Inferior parietal cortex (tissue), 1 donor: Measurements from ENCODE around the gene TMCO4.
A peak's percentile ranks its signal among the peaks of the same experiment; 100 is the strongest.

Experiments used
- DNase-seq: peaks from one replicate; pipeline ENCODE4 v3.0.0-alpha.2; 2016; ENCODE audit errors: extremely low spot score

The TMCO4 gene

DNA sequence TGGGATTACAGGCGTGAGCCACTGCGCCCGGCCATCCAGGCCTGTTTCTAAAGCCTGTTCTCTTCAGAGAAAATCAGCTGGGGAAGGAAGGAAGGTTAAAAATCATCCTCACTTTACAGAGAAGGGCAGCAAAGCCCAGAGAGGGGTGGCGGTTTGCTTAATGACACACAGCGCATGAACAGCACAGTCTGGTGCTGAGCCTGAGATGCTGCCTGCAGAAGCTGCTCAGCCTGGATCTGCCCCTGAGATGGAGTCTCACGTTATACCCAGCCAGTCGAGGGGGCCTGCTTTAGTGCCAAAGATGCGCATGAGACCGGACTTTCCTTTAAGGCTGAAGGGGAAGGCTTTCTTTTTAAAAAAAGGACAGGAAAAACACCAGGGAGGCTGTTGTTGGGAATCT, 113.7 kb downstream of the TMCO4 start:
- no peak for DNase-seq

DNA sequence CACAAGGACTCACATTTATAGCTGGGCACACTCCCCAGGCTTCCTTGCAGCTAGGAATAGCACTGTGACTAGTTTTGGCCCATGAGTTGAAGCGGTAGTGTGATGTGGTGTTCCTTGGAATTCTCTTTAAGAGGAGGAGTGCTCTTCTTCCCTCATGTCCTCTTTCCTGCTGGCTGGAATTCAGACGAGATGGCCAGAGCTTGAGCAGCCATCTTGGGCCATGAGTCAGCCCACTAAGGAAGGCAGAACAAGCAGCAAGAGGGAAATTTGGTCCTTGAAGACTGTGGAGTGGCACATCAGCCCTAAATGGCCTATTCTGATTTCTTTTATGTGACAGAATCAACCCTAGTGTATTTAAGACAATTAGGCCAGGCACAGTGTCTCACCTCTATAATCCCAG, 115.0 kb downstream of the TMCO4 start:
- DNase-seq: no peak

DNA sequence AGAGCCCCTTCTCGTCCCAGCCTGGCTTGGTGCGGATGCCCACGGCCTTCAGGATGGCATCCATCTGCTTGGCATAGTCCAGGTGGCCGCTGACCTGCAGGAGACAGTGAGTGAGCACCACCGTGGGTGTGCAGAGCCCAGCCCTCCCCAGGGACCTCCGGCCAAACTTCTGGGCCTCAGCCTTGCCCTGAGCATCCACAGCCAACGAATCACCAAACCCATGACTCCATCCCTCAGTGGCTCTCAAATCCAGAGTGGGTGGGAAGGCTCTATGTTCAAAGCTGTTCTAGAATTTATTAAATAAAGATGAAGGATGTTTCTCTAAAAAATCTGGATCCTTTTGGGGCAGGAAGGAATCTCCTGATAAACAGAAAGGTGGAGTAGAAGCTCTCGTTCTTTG, 116.4 kb downstream of the TMCO4 start:
- no peak for DNase-seq

DNA sequence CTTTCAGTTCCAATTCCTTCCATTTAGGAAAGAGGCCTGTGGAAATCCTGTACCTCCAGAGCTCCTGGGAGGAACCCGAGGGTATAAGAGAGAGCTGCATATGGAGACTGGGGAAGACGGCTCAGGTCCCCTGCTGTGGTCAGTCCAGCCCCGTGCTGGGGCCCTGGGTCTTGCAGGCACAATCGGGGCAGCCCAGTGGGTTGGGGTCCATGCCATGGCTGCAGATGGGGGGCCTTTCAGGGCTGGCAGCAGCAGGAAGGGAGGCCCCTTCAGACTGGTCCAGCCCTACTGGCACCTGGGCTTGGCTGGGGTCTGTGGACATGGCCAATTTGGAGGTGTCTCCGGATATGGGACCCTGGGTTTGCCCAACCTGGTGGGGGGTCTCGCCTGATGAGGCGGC, 116.8 kb downstream of the TMCO4 start:
- no peak for DNase-seq

DNA sequence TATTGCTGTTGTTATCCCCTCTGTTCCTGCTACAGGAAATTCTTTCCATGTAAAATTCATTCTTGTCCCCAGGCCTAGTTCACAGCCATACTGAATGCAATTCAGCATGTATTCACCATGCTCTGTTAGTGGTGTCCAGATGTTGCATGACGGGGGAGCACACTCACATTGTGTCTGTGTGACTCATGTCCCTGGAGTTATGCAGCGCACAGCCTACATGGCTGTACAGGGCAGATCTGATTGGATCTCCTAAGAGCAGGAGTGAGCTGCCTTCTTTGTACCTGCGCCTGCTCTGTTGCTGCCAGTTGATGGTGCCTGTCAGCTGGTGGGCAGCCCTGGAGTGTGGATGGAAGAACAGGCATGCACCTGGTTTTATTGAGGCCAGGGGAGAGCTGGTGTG, 117.5 kb downstream of the TMCO4 start:
- DNase-seq: no peak

DNA sequence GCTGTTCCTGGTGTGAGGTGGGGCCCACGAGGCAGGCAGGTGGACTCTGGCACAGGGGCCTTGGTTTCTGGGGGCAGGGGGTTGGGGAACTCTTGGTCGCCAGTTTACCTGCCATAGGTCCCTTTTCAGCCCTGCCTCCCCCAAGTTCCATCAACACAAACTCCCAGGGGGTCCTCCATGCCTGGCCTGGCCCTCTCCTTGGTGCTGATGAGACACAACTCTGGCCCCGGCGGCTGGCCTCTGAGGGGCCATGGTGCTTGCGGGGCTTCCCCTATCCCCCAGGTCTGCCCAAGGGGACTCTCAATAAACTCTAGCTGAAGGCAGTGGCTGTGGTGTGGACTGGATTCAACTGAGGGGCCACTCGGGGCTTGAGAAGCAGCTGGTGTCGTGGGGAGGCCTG, 119.1 kb downstream of the TMCO4 start:
- DNase-seq: no peak

DNA sequence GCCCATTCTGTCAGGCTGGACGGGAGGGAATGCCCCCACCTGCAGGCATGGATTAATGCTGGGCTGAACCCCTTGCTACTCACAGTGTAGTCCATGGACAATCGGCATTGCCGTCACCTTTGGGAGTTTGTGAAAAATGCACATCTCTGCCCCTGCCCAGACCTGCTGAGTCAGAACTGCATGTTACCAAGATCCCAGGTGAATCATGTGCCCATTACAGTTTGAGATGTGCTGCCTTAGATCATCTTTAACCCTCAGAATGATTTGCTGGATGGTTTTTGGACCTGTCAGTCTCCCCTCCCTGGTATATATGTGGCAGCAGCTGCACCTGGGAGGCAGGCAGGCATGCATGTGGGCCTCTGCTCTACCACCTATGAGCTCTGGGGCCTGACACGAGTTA, 120.0 kb downstream of the TMCO4 start:
- no peak for DNase-seq

DNA sequence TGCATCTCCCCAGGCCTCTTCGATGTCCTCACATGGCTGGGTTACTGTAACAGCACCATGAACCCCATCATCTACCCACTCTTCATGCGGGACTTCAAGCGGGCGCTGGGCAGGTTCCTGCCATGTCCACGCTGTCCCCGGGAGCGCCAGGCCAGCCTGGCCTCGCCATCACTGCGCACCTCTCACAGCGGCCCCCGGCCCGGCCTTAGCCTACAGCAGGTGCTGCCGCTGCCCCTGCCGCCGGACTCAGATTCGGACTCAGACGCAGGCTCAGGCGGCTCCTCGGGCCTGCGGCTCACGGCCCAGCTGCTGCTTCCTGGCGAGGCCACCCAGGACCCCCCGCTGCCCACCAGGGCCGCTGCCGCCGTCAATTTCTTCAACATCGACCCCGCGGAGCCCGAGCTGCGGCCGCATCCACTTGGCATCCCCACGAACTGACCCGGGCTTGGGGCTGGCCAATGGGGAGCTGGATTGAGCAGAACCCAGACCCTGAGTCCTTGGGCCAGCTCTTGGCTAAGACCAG, 120.7 kb downstream of the TMCO4 start:
- no peak for DNase-seq

DNA sequence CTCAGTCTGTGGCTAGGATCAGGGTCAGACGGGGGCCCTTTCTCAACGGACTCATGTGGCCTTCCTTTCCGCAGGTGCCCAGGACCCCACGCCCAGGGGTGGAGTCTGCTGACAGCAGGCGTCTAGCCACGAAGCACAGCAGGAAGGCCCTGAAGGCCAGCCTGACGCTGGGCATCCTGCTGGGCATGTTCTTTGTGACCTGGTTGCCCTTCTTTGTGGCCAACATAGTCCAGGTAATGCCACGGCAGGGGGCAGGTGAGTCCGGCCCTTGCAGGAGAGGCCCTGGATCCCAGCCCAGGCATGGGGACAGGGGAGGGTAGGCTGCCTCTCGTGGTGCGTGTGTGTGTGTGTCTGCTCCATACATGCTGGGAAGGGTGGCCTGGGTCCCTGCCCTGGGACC, 121.2 kb downstream of the TMCO4 start:
- DNase-seq: no peak

DNA sequence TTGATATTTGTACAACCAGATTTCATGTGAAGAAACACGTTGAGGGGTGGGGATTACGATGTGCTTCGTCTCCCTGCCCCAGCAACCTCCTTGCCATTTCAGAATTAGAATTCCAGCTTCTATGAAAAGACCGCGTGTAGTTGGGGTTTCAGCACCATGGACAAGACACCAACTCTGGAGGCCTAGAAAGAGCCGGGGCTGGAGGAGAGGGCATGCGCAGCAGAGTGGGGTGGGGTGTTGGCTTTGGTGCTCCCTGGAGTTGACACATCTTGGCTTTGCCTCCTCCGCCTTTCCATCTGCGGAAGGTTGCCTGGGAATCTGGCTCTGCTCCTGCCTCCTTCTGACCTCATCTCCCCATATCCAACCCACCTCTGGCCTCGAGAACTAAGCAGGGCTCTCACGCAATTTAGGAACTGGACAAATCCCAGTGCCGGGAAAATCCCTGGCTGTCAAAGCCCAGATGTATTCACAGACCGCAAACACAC, 123.2 kb downstream of the TMCO4 start:
- no peak for DNase-seq

DNA sequence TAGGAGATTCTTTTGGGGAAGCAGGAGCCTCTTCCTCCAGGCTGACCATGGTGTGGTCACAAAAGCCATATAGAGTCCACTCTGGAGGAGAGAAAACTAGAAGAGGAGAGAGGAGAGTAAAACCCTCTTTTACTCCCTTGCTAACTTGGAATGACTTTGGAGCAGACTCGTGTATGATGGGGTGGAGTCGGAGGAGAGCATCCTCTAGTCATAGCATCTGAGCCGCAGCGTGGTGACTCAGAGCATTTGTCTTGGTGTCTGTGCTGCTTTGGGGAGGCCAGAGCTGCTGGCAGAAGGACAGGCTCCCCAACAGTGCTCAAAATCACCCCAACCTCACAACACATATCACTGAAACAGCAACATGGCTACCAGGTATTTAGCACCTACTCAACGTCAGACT, 123.9 kb downstream of the TMCO4 start:
- no peak for DNase-seq

DNA sequence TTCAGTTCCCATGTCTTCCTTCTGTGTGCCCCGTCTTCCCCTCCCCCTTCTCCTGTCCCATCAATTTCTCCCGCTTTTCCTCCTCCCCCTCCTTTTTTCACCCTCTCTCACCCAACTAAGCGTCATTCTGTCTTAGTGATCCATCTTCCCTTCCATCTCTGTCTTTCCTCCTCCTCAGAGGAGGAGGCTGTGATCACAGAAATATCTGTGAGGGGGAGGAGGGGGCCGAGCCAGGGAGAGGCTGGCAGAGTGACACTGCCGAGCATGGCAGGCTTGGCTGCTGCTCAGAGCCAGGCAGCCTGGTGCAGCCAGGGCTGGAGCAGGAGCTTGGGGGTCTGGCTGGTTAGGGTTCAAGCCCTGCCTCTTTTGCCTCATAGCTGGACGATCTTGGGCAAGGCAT, 127.5 kb downstream of the TMCO4 start:
- DNase-seq: no peak

DNA sequence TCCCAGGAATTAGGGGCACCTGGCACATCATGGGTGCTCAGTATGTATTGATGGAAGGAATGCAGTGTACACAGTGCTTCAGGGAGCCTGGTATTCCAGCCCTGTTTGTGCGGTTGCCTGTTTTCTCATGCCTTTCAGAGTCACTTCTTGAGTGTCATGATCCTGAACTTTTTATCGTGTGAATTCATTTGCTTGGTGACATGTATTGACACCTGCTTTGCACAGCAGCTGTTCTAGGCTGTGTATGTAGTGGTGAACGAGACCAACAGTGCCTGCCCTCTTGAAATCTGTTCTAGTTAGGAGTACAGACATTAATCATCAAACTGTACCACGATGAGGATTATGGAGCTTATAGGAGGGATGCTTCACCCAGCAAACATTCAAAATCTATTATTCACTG, 128.9 kb downstream of the TMCO4 start:
- no peak for DNase-seq

DNA sequence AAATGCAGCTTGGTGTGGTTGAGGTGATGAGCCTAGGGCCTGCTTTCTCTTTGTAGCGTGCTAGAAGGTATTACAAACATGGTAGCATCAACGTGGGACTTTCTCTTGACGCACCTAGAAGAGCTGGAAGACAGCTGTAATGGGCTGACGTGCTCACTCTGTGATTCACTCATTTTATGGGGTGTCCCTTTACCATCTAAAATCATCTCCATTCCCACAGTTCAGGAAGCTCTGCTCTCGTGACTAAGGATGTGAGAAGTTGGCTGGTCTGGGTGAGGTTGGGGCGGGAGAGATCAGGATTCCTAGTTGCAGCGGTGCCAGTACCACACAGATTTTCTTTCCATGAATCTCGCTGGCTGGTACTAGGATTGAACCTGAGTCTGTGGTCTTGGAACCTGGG, 130.8 kb downstream of the TMCO4 start:
- DNase-seq: no peak

DNA sequence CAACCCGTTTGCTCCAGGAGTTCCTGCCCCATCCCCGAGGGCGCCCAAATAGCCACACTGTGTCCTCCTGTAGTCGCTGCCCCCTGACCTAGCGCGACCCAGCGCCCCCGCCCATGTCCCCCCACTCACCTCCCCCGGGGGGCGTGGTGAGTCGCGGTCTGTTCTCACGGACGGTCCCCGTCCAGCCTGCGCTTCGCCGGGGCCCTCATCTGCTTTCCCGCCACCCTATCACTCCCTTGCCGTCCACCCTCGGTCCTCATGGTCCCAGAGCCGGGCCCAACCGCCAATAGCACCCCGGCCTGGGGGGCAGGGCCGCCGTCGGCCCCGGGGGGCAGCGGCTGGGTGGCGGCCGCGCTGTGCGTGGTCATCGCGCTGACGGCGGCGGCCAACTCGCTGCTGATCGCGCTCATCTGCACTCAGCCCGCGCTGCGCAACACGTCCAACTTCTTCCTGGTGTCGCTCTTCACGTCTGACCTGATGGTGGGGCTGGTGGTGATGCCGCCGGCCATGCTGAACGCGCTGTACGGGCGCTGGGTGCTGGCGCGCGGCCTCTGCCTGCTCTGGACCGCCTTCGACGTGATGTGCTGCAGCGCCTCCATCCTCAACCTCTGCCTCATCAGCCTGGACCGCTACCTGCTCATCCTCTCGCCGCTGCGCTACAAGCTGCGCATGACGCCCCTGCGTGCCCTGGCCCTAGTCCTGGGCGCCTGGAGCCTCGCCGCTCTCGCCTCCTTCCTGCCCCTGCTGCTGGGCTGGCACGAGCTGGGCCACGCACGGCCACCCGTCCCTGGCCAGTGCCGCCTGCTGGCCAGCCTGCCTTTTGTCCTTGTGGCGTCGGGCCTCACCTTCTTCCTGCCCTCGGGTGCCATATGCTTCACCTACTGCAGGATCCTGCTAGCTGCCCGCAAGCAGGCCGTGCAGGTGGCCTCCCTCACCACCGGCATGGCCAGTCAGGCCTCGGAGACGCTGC, 133.9 kb downstream of the TMCO4 start:
- DNase-seq: no peak

DNA sequence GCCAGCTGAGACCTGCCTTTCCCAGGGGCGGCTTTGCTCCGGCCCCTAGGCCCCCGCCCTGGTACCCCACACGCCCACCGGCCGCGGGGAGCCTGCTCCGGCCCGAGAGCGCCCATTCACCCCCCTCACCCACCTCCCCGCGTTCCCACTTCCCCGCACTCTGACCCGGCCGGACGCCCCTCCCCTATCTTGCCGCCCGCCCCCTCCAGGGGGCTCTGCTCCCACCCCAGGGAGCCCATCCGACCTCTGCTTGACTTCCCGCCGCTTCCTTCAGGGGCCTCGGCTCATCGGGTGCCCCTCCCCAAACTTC, 134.6 kb downstream of the TMCO4 start:
- DNase-seq: no peak

DNA sequence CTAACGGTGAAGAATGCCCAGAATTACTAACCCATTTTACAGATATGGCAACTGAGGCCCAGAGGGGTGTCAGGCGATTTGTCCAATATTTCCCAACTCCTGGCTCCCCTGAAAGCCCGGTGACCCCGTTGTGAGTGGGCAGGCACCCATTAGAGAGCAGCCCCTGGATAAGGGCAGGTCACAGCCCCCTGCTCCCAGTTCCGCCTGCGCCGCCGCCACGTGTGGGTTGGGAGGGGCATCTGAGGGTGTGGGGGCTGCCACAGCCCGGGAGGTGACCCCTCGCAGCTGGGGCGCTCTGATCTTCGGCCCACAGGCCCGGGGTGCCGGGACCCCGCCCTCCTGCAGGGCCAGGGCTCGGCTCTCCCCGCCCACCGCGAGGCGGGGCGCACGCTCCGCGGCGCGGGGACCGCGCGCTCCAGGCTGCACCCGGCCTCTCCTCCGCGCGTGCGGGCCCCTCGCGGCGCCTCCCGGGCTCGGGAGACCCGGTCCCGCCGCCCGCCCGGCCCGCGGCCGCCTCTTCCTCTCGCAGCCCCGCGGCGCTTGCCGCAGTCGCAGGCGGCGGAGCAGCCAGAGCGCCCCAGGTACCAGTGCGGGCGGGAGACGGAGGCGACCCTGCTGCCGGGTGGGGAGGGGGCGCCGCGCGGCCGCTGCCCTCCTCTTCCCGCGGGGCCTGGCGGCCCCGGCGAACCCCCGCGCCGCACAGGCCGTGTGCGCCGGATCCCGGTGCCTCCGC, 135.1 kb downstream of the TMCO4 start, which contains the start of gene HTR6:
TSS of gene HTR6 (plus strand) at position 423 of the 733 bp plus-strand sequence. CDS start 879 bp downstream, outside the sequence.
- no peak for DNase-seq

DNA sequence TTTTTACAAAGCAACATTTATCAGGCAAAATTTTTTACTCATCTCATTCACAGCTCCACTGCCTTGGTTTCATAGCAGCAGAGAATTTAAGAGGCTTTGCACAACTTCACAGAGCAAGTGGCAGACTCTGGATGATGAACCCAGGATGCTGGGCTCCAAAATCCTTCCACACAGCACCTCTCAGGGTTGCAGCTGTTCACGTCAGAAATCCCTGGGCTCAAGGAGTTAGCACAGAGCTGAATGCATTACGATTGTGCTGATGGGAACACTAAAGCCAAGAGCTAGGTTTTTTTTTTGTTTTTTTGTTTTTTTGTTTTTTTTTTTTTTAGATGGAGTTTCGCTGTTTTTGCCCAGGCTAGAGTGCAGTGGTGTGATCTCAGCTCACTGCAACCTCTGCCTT, 137.4 kb downstream of the TMCO4 start:
- no peak for DNase-seq

DNA sequence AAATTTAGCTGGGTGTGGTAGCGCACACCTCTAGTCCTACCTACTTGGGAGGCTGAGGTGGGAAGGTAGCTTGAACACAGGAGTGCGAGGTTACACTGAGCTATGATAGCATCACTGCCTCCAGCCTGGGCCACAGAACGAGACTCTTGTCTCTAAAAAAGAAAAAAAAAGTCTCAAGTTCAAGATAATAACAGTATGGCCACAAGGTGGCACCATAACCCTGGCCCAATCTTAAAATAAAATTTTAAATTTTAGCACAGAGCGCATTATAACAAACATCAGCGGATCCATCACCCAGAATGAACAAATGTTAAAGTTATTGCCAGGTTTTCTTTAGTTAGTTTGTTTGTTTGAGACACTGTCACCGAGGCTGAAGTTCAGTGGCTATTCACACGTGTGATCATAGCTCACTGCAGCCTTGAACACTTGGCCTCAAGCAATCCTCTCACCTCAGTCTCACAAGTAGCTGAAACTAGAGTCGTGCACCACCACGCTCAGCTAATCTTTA, 137.9 kb downstream of the TMCO4 start:
- DNase-seq: peak; percentile 77

DNA sequence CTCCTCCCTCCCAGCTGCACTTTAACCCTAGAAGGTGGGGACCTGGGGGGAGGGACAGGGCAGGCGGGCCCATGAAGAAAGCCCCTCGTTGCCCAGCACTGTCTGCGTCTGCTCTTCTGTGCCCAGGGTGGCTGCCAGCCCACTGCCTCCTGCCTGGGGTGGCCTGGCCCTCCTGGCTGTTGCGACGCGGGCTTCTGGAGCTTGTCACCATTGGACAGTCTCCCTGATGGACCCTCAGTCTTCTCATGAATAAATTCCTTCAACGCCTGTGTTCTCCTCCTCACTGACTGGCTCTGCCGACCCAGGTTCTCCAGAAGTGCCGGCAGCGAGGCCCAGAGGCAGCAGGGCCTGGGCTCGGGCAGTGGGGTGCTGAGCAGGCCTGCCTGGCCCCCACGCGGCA, 141.5 kb downstream of the TMCO4 start:
- DNase-seq: no peak

DNA sequence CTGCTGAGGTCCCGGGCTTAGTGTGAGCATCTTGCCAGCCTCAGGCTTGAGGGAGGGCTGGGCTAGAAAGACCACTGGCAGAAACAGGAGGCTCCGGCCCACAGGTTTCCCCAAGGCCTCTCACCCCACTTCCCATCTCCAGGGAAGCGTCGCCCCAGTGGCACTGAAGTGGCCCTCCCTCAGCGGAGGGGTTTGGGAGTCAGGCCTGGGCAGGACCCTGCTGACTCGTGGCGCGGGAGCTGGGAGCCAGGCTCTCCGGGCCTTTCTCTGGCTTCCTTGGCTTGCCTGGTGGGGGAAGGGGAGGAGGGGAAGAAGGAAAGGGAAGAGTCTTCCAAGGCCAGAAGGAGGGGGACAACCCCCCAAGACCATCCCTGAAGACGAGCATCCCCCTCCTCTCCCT, 142.2 kb downstream of the TMCO4 start:
- DNase-seq: no peak

DNA sequence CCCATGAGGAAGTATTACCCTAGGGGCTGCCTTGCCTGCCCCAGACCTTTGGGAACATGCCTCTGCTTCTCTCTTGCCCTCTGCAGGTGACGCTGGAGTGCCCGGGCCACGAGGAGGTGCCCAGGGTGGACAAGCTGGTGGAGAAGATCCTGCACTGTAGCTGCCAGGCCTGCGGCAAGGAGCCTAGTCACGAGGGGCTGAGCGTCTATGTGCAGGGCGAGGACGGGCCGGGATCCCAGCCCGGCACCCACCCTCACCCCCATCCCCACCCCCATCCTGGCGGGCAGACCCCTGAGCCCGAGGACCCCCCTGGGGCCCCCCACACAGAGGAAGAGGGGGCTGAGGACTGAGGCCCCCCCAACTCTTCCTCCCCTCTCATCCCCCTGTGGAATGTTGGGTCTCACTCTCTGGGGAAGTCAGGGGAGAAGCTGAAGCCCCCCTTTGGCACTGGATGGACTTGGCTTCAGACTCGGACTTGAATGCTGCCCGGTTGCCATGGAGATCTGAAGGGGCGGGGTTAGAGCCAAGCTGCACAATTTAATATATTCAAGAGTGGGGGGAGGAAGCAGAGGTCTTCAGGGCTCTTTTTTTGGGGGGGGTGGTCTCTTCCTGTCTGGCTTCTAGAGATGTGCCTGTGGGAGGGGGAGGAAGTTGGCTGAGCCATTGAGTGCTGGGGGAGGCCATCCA, 142.8 kb downstream of the TMCO4 start:
- no peak for DNase-seq
